Mesothelial cell of epicardium (in vitro differentiated cells): ENCODE data around the gene ANO6. TPM values are rescaled to one million over a fixed set of nuclear protein-coding genes. Genes with fewer than 3 reads are reported as not detected.

ENCODE experiments used
- DNase-seq, 2 experiments: peaks; one replicate each; pipeline ENCODE4 v3.0.0; 2021; ENCODE audit warnings: low spot score in 2 of 2; ENCODE audit not compliant: unreplicated experiment in 2 of 2
- H3K27ac Mint-ChIP-seq: 2 replicates; pipeline ENCODE4 v1.8.0; 2021; ENCODE audit warnings: mixed read lengths
- H3K27me3 Mint-ChIP-seq: 2 replicates; pipeline ENCODE4 v1.8.0; 2021; ENCODE audit warnings: low read depth, mixed read lengths
- H3K36me3 Mint-ChIP-seq: 2 replicates; pipeline ENCODE4 v1.8.0; 2021; ENCODE audit warnings: mixed read lengths
- H3K4me1 Mint-ChIP-seq: 2 replicates; pipeline ENCODE4 v1.8.0; 2021; ENCODE audit warnings: mixed read lengths
- H3K4me3 Mint-ChIP-seq: 2 replicates; pipeline ENCODE4 v1.8.0; 2021; ENCODE audit warnings: mild to moderate bottlenecking, moderate library complexity, mixed read lengths
- H3K9me3 Mint-ChIP-seq: 2 replicates; pipeline ENCODE4 v1.8.0; 2021; ENCODE audit warnings: mixed read lengths
- CTCF ChIP-seq: fragments of 200-600 bp; sonication (generic); IDR thresholded peaks from one replicate; pipeline ENCODE4 v1.5.0; 2021; ENCODE audit warnings: antibody characterized with exemption; ENCODE audit not compliant: unreplicated experiment
- total RNA-seq: library from RNA; stranded (reverse); gene quantifications from 3 replicates; pipeline ENCODE4 v1.2.1, GENCODE V29; 2021

The ANO6 gene
- total RNA-seq, 1 donor from 2014 or later, result 41.1 TPM

GRCh38 chr12:45351921-45352670 lies 136.2 kb downstream of the ANO6 start:
- Mint-ChIP-seq H3K4me3 (no peak overlapping the region), H3K27me3 (no peaks in the 10 kb centered on the region), H3K36me3 (peaks cover 41% of the 10 kb centered on the region), H3K9me3 (no peaks in the 10 kb centered on the region), H3K4me1 (peaks cover 23% of the 10 kb centered on the region), H3K27ac (no peak overlapping the region)
- no peak for DNase-seq
- TF ChIP-seq CTCF, result no peak

GRCh38 chr12:45353944-45354343 lies 138.0 kb downstream of the ANO6 start:
- TF ChIP-seq CTCF, result no peak
- Mint-ChIP-seq H3K36me3 (peaks cover 38% of the 10 kb centered on the region), H3K27ac (no peak overlapping the region), H3K4me3 (no peak overlapping the region), H3K9me3 (no peaks in the 10 kb centered on the region), H3K27me3 (no peaks in the 10 kb centered on the region), H3K4me1 (peaks cover 35% of the 10 kb centered on the region)
- DNase-seq, result no peak

GRCh38 chr12:45354399-45354798 lies 138.5 kb downstream of the ANO6 start:
- Mint-ChIP-seq H3K4me1 (peaks cover 35% of the 10 kb centered on the region), H3K27ac (no peak overlapping the region), H3K36me3 (peaks cover 38% of the 10 kb centered on the region), H3K4me3 (no peak overlapping the region), H3K27me3 (no peaks in the 10 kb centered on the region), H3K9me3 (no peaks in the 10 kb centered on the region)
- no peak for TF ChIP-seq CTCF
- no peak for DNase-seq

- Mint-ChIP-seq H3K27ac (peak overlapping the region; percentile 32), H3K27me3 (no peaks in the 10 kb centered on the region), H3K36me3 (peaks cover 41% of the 10 kb centered on the region), H3K9me3 (peaks cover 3% of the 10 kb centered on the region), H3K4me1 (peaks cover 35% of the 10 kb centered on the region), H3K4me3 (no peak overlapping the region)
- DNase-seq, result no peak
- no peak for TF ChIP-seq CTCF
Measured at GRCh38 chr12:45355730-45356129, 139.8 kb downstream of the ANO6 start.

- H3K27ac Mint-ChIP-seq, result peak overlapping the region; percentile 91
- no peak overlapping the region for H3K4me3 Mint-ChIP-seq
- no peak for DNase-seq
- peaks cover 35% of the 10 kb centered on the region for H3K4me1 Mint-ChIP-seq
- no peak for TF ChIP-seq CTCF
- H3K27me3 Mint-ChIP-seq, result no peaks in the 10 kb centered on the region
- peaks cover 41% of the 10 kb centered on the region for H3K36me3 Mint-ChIP-seq
- H3K9me3 Mint-ChIP-seq, result peaks cover 14% of the 10 kb centered on the region
Measured at GRCh38 chr12:45356822-45357538, 141.1 kb downstream of the ANO6 start.
